ENCODE data around the gene TPI1.

TPI1 gene

GRCh38 chr12:6834254-6834653 lies 33.1 kb upstream of the TPI1 start:
- TF ChIP-seq FOXM1 (IDR thresholded peaks at IDR 0.05; ENCODE audit: borderline replicate concordance, low read depth) (no peak), CREB1 (IDR thresholded peaks at IDR 0.05; ENCODE audit: low read depth) (no peak), EP300 (IDR thresholded peaks at IDR 0.05; ENCODE audit: borderline replicate concordance) (no peak), CEBPB (IDR thresholded peaks at IDR 0.05) (no peak), ZBTB7A (IDR thresholded peaks at IDR 0.05; ENCODE audit: low read depth) (no peak), RAD21 (IDR thresholded peaks at IDR 0.05; ENCODE audit: low read depth) (no peak), USF1 (IDR thresholded peaks at IDR 0.05) (no peak), TEAD4 (IDR thresholded peaks at IDR 0.05) (no peak), NFIC (IDR thresholded peaks at IDR 0.05) (no peak), TAF1 (IDR thresholded peaks at IDR 0.05; ENCODE audit: low read depth) (no peak), TCF12 (IDR thresholded peaks at IDR 0.05; ENCODE audit: low read depth) (no peak)
- TF ChIP-seq, protein P1, sequence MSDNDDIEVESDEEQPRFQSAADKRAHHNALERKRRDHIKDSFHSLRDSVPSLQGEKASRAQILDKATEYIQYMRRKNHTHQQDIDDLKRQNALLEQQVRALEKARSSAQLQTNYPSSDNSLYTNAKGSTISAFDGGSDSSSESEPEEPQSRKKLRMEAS (IDR thresholded peaks at IDR 0.05) = no peak
- TF ChIP-seq, protein P2, sequence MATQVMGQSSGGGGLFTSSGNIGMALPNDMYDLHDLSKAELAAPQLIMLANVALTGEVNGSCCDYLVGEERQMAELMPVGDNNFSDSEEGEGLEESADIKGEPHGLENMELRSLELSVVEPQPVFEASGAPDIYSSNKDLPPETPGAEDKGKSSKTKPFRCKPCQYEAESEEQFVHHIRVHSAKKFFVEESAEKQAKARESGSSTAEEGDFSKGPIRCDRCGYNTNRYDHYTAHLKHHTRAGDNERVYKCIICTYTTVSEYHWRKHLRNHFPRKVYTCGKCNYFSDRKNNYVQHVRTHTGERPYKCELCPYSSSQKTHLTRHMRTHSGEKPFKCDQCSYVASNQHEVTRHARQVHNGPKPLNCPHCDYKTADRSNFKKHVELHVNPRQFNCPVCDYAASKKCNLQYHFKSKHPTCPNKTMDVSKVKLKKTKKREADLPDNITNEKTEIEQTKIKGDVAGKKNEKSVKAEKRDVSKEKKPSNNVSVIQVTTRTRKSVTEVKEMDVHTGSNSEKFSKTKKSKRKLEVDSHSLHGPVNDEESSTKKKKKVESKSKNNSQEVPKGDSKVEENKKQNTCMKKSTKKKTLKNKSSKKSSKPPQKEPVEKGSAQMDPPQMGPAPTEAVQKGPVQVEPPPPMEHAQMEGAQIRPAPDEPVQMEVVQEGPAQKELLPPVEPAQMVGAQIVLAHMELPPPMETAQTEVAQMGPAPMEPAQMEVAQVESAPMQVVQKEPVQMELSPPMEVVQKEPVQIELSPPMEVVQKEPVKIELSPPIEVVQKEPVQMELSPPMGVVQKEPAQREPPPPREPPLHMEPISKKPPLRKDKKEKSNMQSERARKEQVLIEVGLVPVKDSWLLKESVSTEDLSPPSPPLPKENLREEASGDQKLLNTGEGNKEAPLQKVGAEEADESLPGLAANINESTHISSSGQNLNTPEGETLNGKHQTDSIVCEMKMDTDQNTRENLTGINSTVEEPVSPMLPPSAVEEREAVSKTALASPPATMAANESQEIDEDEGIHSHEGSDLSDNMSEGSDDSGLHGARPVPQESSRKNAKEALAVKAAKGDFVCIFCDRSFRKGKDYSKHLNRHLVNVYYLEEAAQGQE (IDR thresholded peaks at IDR 0.05; ENCODE audit: low read depth) = no peak

- TF ChIP-seq TCF12 (IDR thresholded peaks at IDR 0.05; ENCODE audit: low read depth) (no peak), NFIC (IDR thresholded peaks at IDR 0.05) (no peak), ZBTB7A (IDR thresholded peaks at IDR 0.05; ENCODE audit: low read depth) (no peak), FOXM1 (IDR thresholded peaks at IDR 0.05; ENCODE audit: borderline replicate concordance, low read depth) (no peak), EGR1 (IDR thresholded peaks at IDR 0.05) (no peak), TEAD4 (IDR thresholded peaks at IDR 0.05) (no peak), TAF1 (IDR thresholded peaks at IDR 0.05; ENCODE audit: low read depth) (no peak), EP300 (IDR thresholded peaks at IDR 0.05; ENCODE audit: borderline replicate concordance) (no peak)
- TF ChIP-seq, protein P1 (IDR thresholded peaks at IDR 0.05) = no peak
- TF ChIP-seq, protein P2 (IDR thresholded peaks at IDR 0.05; ENCODE audit: low read depth) = no peak
Measured at GRCh38 chr12:6834873-6835272, 32.5 kb upstream of the TPI1 start.

GRCh38 chr12:6836851-6837250 lies 30.5 kb upstream of the TPI1 start:
- TF ChIP-seq CEBPB (IDR thresholded peaks at IDR 0.05) (no peak), RAD21 (IDR thresholded peaks at IDR 0.05; ENCODE audit: low read depth) (no peak), FOXM1 (IDR thresholded peaks at IDR 0.05; ENCODE audit: borderline replicate concordance, low read depth) (no peak), USF1 (IDR thresholded peaks at IDR 0.05) (no peak), ZBTB7A (IDR thresholded peaks at IDR 0.05; ENCODE audit: low read depth) (no peak), TCF12 (IDR thresholded peaks at IDR 0.05; ENCODE audit: low read depth) (no peak), TAF1 (IDR thresholded peaks at IDR 0.05; ENCODE audit: low read depth) (no peak), TEAD4 (IDR thresholded peaks at IDR 0.05) (no peak), EGR1 (IDR thresholded peaks at IDR 0.05) (no peak)
- TF ChIP-seq, protein P1 (IDR thresholded peaks at IDR 0.05) = no peak

GRCh38 chr12:6837370-6838060 lies 29.8 kb upstream of the TPI1 start:
- TF ChIP-seq EP300 (IDR thresholded peaks at IDR 0.05; ENCODE audit: borderline replicate concordance) (no peak), EGR1 (IDR thresholded peaks at IDR 0.05) (no peak), NFIC (IDR thresholded peaks at IDR 0.05) (no peak), TCF12 (IDR thresholded peaks at IDR 0.05; ENCODE audit: low read depth) (no peak), CREB1 (IDR thresholded peaks at IDR 0.05; ENCODE audit: low read depth) (no peak), FOXM1 (IDR thresholded peaks at IDR 0.05; ENCODE audit: borderline replicate concordance, low read depth) (no peak)
- TF ChIP-seq, protein P1 (IDR thresholded peaks at IDR 0.05) = no peak

GRCh38 chr12:6838854-6839253 lies 28.5 kb upstream of the TPI1 start:
- TF ChIP-seq, protein P2 (IDR thresholded peaks at IDR 0.05; ENCODE audit: low read depth) = no peak
- TF ChIP-seq TAF1 (IDR thresholded peaks at IDR 0.05; ENCODE audit: low read depth) (no peak), USF1 (IDR thresholded peaks at IDR 0.05) (no peak), FOXM1 (IDR thresholded peaks at IDR 0.05; ENCODE audit: borderline replicate concordance, low read depth) (no peak), RAD21 (IDR thresholded peaks at IDR 0.05; ENCODE audit: low read depth) (no peak), TCF12 (IDR thresholded peaks at IDR 0.05; ENCODE audit: low read depth) (no peak), YY1 (IDR thresholded peaks at IDR 0.05; ENCODE audit: low read depth) (no peak), CREB1 (IDR thresholded peaks at IDR 0.05; ENCODE audit: low read depth) (no peak), EP300 (IDR thresholded peaks at IDR 0.05; ENCODE audit: borderline replicate concordance) (no peak), NFIC (IDR thresholded peaks at IDR 0.05) (no peak), CEBPB (IDR thresholded peaks at IDR 0.05) (no peak), TEAD4 (IDR thresholded peaks at IDR 0.05) (no peak), EGR1 (IDR thresholded peaks at IDR 0.05) (no peak)
- TF ChIP-seq, protein P1 (IDR thresholded peaks at IDR 0.05) = no peak
